Skin of body (tissue), 2 donors: Measurements from ENCODE around the gene PIGS. TPM values are rescaled to one million over a fixed set of nuclear protein-coding genes. Genes with fewer than 3 reads are reported as not detected.
"Not testable (repeated sequence)": the region's sequence is repeated elsewhere in the genome, so short reads cannot be mapped to it uniquely, and the experiment has no call there.

Experiments
- DNase-seq: peaks from one replicate; lab custom pipeline; 2025; lab: John Stamatoyannopoulos, UW
- total RNA-seq: library from RNA; depleted of rRNA; stranded (reverse); fragments of >200 nt; gene quantifications from one replicate; pipeline ENCODE4 v1.2.3, GENCODE V29; 2014

PIGS gene
- total RNA-seq, 1 donor from 2014 or later, result 19.3 TPM

GRCh38 chr17:28532050-28532960, 39.0 kb downstream of the PIGS start:
- no peak for DNase-seq

- no peak for DNase-seq
Observed at GRCh38 chr17:28530926-28531325, 40.4 kb downstream of the PIGS start.

- no peak for DNase-seq
Observed at GRCh38 chr17:28530250-28530649, 41.1 kb downstream of the PIGS start.

- DNase-seq, result no peak
Observed at GRCh38 chr17:28529013-28529400, 42.3 kb downstream of the PIGS start.

DNA sequence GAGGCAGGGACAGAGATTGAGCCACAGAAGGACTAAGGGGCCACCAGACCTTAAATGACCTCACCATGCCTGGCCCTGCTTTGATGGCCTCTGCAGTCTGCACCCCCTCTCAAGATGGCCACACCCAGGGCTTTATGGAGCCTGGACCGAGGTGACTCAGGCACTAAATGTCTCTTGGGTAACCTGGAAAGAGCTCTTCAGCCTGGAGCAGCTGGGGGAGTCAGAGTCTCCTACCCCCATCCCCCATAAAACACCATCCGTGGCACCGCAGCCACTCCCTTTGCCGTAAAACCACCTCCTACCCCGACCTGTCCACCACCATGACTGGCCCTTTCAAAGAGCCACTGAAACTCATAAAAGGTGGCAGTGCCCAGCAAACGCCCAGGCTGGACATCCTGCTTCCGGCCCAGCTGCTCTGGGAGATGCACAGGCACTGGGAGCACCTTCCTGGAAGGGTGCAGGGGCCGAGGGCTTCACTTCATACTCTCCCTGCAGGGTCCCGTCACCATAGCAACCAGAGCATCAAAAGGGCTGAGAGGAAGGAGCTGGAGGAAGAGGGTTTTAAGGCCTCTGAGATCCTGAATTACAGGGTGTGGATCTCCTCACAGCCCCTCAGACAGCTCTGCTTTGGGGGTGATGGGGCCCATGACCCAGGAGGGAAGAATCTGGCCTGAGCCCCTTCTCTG, 42.9 kb downstream of the PIGS start:
- no peak for DNase-seq

GRCh38 chr17:28527859-28528258, 43.5 kb downstream of the PIGS start:
- no peak for DNase-seq

DNA sequence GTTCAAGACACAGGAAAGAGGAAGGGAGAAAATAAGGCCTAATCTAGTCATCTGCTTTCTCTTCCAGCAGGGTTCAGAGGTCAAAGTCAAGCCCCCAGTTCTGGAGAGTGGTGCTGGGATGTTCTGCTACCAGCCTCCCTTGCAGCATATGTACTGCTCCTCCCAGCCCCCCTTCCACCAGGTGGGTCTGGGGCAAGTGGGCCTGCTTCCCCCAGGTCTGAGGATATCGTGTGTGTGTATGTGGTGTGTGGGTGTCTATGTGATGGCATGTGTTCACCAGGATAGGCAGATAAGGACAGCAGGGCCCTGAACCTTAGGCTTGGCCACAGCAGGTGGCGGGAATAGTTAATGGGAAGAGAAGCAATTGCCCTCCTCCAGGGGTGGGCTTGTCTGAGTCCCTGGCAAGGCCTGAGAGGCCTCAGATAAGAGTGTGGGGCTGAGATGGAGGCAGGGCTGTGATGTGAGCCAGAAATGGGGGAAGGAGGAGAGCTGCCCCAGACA, 44.1 kb downstream of the PIGS start:
- DNase-seq, result no peak

GRCh38 chr17:28526381-28526780, 44.9 kb downstream of the PIGS start:
- no peak for DNase-seq

DNA sequence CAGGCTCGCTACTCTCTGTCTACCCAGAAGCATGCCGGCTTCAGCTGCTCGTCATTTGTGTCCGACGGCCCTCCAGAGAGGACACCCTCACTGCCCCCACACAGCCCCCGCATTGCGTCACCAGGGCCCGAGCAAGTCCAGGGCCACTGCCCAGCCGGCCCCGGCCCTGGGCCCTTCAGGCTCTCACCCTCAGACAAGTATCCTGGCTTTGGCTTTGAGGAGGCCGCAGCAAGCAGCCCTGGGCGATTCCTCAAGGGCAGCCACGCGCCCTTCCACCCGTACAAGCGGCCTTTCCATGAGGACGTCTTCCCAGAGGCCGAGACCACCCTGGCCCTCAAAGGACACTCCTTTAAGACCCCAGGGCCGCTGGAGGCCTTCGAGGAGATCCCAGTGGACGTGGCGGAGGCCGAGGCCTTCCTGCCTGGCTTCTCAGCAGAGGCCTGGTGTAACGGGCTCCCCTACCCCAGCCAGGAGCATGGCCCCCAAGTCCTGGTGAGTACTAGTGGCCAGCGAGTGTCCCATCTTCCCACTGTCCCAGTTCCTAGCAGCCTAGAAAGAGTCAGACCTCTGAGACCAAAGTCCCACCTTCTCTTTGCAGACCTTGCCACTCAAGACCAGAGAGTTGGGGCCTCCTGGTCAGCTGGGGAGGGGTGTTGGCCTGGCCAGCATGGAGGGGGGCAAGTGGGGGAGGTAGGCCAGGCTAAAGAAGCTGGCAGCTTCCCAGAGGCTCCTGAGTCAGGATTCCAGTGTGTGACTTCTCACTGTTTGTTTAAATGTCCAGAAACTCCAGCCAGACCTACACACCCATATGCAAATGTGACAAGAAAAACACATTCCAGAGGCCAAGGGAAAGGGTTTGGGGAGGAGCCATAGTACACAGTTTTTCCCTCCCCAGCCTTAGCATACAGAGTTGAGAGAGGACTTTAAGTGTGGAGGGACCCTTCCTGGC, 46.6 kb downstream of the PIGS start:
- DNase-seq, result no peak

DNA sequence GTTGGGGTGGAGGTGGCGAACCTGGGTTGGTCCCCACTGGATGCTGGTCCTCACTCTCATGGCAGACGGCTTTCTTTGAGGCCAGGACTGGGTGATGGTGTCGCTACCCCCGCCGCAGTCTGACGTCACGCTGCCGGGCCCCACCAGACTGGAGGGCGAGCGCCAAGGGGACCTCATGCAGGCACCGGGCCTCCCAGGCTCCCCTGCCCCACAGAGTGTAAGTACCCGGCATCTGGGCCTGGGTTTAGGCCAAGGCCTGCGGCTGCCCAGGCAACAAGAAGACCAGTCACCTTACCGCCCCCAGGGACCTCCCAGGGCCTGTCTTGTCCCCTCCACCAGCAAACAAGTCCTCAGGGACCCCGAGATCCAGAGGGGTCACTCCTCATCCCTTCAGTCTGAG, 47.4 kb downstream of the PIGS start:
- DNase-seq, result no peak

DNA sequence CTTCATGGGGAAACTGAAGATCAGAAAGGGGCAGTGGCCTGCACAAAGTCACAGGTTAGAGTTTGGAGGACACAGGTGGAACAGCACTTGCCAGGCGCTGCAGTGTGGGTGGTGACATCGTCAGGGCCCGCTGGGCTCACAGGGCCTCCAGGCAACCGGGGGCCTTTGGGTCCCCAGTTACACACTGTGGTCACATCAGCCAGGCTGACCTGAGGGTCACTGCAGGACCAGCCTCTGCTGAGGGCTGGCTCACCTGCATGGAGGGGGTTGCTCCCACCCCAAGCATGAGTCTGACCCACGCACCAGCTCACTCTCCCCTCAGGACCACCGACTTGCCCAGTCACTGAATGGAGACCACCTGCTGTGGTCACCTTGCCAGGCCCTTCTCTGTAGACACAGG, 48.1 kb downstream of the PIGS start:
- no peak for DNase-seq

- not testable (repeated sequence) for DNase-seq
Observed at GRCh38 chr17:28522281-28522680, 49.0 kb downstream of the PIGS start.

GRCh38 chr17:28521311-28522085, 49.8 kb downstream of the PIGS start:
- no peak for DNase-seq

- DNase-seq, result no peak
Observed at GRCh38 chr17:28520687-28521086, 50.6 kb downstream of the PIGS start.

DNA sequence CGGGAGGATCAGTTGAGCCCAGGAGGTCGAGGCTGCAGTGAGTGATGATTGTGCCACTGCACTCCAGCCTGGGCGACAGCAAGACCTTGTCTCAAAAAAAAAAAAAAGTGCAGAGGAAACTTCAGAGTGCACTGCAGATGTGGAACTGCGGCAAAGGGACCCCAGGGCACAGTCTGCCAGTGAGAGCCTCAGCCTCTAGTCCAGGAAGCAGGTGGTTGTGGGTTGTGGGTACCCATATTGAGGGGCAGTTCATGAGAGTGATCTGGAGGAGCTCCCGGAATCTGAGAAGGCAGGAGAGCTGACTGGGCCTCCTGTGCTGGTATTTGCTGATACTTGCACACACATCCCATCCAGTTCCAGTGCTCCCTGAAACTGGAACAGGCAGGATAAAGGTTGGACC, 52.1 kb downstream of the PIGS start:
- DNase-seq, result no peak

- no peak for DNase-seq
Observed at GRCh38 chr17:28518578-28518977, 52.7 kb downstream of the PIGS start.

DNA sequence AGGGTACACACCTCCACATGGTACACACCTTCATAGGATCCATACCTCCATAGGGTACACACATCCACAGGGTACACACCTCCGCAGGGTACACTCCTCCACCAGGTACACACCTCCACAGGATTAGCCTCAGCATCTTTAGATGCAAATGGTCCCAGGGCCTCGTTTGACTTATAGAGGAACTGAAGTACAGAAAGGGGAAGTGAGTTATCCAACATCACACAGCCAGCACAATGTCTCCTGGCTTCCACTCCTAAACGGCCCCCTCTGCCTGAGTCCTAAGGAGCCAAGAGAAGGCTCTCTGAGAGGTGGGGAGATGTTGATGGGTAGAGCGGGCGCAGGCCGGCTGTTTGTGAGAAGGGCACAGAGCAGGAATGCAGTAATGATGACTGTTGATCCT, 53.2 kb downstream of the PIGS start:
- no peak for DNase-seq

GRCh38 chr17:28515518-28515917, 55.8 kb downstream of the PIGS start:
- no peak for DNase-seq

DNA sequence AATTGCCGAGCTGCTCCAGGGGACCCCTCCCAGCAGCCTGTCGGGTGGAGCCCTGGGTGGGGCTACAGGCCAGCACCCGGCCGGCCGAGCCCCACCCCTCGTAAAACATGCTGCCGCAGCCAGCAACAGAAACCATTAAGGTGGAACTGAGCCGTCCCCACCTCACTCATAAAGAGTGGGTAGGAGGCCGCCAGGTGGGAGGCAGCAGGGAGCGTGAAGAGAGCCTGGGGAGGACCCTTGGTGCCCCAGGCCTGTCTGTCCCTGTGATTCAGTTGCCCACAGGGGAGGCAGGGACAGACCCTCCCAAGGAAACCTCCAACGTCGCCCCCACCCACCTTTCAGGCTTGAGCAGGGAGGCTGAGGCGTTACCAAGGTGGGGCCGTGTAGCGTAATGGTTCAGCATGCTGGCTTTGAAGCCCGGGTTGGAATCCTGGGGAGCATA, 56.7 kb downstream of the PIGS start:
- no peak for DNase-seq

GRCh38 chr17:28513476-28513875, 57.8 kb downstream of the PIGS start:
- no peak for DNase-seq
